GM19043 (cell line): ENCODE results near the gene COL16A1.
"Not testable (repeated sequence)": the region's sequence is repeated elsewhere in the genome, so short reads cannot be mapped to it uniquely, and the experiment has no call there.

Experiments used
- ATAC-seq: cut with Tn5 transposase; IDR thresholded peaks from one replicate; pipeline ENCODE4 v1.9.1; 2021; ENCODE audit warnings: low read depth; ENCODE audit not compliant: unreplicated experiment

Gene COL16A1

DNA sequence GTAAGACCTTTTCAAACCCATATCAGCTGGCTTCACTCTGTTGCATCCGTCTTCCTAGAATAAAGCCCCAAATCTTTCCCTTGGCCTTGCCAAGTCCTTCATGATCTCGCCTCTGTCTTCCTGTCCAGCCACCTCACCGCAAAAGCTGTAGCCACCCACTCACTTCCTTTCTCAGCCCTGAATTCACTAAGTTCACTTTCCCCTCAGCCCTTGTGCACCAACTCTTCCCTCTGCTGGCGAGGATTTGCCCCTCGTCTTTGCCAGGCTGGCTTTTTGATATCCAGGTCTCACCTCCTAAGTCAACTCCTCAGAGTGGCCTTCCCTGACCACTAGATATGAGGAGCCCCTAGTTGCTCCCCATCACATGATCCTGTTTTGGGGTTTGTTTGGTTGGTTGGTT lies 3.9 kb upstream of the COL16A1 start:
- no peak for ATAC-seq

GRCh38 chr1:31707059-31707600 lies 3.3 kb upstream of the COL16A1 start:
- ATAC-seq = not testable (repeated sequence)

DNA sequence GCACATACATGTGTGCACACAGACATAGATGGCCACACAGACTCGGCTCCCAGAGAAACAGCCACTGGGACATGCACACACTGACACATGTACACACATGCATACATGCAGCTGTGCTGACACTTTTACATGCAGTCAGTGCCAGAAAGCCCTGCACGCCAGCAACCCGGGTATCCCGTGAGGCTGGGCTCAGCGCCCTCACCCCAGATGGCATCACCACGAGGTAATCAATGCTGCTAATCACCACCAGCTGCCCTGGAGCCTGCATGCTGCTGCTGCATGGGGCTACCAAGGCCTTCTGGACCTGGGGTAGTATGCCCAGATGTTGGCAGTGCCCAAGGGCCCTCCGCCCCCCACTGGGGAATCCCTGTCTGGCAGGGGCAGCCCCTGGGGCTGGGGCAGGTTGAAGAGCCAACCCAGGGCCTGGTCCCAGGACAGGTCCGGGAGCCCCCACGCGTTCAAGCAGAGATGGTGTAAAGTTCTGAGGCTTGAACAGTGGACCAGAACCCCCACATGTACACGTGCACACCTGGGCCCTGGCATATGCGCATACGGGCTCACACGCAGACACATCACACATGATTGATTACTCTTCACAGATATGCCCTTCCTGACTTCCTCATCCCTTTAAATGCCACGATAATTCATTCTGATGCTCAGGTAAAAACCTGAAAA lies 2.7 kb upstream of the COL16A1 start:
- ATAC-seq = no peak

DNA sequence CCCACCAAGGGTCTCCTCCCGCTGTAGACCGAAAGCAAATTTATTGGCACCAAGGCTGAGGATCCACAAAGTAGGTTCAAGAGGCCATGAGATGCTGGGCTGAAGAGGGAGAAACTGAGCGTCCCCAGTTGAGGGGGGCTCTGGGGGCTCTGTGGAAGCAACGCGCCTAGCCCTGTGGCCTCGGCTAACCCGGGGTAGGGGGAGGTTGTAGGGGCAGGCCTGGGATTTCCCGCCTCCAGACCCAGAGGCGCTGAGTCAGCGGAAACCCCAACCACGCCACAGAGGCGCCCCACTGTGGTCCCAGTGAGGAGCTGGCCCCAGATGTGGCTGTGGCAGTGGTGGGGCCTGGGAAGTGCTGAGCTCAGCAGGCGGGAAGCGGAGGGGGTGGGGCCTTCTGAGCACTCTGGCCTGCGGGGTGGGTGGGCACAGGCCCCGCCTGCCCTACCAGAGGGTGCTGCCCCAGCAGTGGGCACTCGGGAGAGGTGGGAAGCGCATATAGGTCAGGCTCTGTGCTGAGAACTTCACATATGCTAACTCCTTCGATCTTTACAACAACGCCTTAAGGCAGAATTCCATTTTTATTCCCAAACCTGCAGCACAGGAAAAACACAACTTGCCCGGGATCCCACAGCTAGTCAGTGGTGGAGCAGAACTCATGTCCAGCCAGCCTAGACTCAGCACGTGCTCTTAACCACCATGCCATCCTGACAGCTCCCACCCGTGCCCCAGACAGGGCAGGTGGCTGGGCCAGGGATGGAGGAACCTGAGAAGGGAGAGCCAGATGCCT lies 1.5 kb upstream of the COL16A1 start:
- no peak for ATAC-seq

- ATAC-seq = no peak
Observed at GRCh38 chr1:31704271-31705079, 658 bp upstream of the COL16A1 start.

- no peak for ATAC-seq
Observed at GRCh38 chr1:31702836-31703404, 897 bp downstream of the COL16A1 start.

GRCh38 chr1:31701091-31701736 lies 2.6 kb downstream of the COL16A1 start:
- ATAC-seq = no peak

DNA sequence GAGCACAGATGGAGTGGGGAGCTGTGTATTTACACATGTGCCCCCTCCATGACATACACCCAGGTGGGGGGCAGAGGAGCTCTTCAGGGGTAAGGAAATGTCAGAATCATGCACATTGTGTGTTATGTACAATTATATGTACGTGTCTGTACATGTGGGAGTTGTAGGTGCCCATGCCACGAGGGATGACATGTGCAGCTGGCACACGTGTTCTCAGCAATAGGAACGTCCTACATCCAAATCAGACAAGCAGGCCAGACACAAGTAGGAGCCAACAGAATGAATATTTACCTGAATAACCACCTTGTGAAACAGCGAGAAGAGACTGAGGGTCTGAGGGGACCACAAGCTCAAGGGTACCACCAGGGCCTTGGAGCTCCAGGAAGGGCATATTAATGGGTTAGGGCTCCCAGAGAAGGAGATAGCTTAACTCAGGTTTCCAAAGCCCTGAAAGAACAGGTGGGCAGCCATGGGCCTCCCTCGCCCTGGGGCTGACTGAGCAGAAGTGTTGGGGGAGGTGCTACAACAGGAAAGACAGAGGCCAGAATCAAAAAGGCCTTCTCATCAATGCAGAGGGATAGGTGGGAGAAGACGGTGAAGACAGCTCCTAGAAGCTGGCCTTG lies 3.2 kb downstream of the COL16A1 start:
- ATAC-seq = no peak

DNA sequence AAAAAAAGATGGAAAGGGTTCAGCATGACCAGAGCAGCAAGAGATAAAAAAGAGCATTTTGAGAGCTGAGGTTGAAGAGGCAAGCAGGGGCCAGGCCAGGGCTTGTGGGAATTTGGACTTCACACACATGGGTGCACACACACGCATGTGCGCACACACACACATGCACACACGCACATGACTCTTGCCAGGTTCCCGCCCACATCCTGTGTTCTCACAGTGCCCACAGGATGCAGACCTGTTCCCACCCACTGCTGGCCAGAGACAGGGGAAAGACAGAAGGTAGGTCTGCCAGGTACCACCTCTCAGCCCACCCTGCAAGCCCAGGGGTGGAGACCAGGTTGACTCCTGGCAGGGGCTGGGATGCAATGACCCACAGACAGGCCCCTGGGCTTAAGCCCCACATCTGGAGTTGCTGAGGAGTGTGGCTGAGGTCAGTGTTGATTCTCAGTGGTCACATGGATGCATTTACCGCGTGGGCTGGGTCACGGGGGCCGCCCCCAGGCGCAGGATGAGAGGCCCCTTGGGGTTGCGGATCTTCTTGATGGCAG lies 4.4 kb downstream of the COL16A1 start:
- ATAC-seq = no peak

GRCh38 chr1:31697369-31697984 lies 6.3 kb downstream of the COL16A1 start:
- ATAC-seq = no peak

DNA sequence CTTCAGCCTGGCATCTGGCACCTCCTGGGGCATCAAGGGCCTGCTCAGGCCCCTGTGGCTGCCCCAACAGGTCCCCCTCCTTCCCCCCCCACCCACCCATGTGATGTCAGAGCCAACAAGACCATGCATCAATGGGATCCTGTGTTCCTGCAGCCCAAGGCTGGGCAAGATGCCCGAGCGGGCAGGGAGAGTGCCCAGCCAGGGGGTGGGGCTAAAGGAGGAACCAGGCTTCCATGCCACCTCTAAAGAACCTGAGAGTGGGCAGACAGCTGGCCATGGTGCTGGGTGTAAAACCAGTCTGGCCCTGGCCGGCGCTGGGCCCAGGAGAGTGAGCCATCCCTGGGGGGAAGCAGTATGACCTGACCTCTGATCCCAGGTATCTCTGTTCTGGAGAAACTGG lies 7.6 kb downstream of the COL16A1 start:
- no peak for ATAC-seq

DNA sequence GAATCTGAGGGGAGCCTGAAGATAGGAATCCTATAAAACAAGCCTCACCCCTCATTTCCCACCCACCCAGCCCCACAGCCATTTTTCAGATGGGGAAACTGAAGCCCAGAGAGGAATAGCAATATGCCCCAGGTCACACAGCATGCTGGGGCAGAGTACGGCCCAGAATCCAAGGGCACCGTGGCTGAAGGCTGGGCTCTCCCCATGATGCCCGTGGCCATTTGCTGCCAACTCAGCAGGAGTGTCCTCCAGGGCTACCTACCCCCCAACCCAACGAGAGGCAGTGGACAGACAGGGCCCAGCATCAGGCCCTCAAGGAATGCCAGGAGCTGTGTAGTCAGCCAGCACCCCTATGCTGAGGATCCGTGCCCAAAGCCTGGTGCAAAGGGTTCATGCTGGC lies 8.5 kb downstream of the COL16A1 start:
- no peak for ATAC-seq

DNA sequence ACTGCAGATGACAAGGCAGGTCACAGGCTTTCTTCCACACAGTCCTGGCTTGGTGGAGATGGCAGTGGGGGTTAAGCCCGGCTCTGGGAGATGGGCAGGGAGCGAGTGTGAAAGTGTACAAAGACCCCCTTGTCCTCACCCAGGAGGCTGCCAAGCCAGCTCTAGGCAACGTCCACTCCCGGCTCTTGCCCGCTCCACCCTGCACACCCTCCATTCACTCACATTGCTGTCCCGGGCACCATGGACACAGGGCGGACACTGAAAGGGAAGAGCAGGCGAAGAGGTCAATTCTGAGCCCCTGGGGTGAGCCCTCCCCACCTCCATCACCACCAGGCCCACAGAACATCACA lies 8.9 kb downstream of the COL16A1 start:
- ATAC-seq = no peak

- no peak for ATAC-seq
Observed at GRCh38 chr1:31694069-31694963, 9.5 kb downstream of the COL16A1 start.

GRCh38 chr1:31693231-31693630 lies 10.6 kb downstream of the COL16A1 start:
- no peak for ATAC-seq

- ATAC-seq = no peak
Observed at GRCh38 chr1:31691951-31692350, 11.9 kb downstream of the COL16A1 start.

GRCh38 chr1:31691446-31691845 lies 12.4 kb downstream of the COL16A1 start:
- no peak for ATAC-seq

DNA sequence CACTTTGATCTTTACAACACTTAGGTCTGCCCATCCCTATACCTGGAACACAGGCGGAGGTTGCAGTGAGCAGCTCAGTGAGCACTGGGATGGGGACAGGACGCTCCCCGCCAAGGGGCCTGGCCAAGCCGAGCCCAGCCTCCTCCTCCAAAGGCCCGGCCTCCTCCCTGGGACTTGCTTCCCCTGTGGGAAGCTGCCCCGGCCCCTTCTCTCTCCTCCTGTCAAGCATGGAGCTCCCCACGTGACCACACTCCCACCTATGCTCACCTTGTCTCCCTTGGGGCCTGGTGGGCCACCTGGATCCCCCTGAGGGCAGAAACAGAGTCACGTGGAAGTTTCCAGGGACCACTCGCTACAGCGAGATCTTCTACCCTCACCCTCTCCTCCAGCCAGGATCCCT lies 12.9 kb downstream of the COL16A1 start:
- ATAC-seq = no peak
